GM23338 (cell line): ENCODE data around the gene HTT-AS. TPM values are rescaled to one million over a fixed set of nuclear protein-coding genes. Genes with fewer than 3 reads are reported as not detected.

Experiments
- ATAC-seq: fragments of 200-7000 bp; cut with Tn5 transposase; 3 replicates; pipeline ENCODE4 v1.9.1; 2020
- DNase-seq: peaks from one replicate; pipeline ENCODE4 v3.0.0-alpha.2; 2015; ENCODE audit warnings: low spot score
- H2AFZ ChIP-seq: fragments of 200-600 bp; sonication (generic); 2 replicates; pipeline ENCODE4 v1.8.0; 2016; ENCODE audit warnings: antibody characterized with exemption, mild to moderate bottlenecking, moderate library complexity
- H3F3A ChIP-seq: fragments of 200-600 bp; sonication (generic); replicated peaks from 2 replicates; pipeline ENCODE4 v1.8.0; 2017; ENCODE audit warnings: antibody characterized with exemption, mixed run types, low read depth
- H3K27ac ChIP-seq: fragments of 200-600 bp; sonication (generic); 2 replicates; pipeline ENCODE4 v1.6.1; 2016; ENCODE audit warnings: low read depth
- H3K27me3 ChIP-seq: fragments of 200-600 bp; sonication (generic); 2 replicates; pipeline ENCODE4 v1.8.0; 2016; ENCODE audit warnings: mild to moderate bottlenecking, mixed run types, moderate library complexity; ENCODE audit not compliant: insufficient read depth
- H3K36me3 ChIP-seq: fragments of 200-600 bp; sonication (generic); 2 replicates; pipeline ENCODE4 v1.8.0; 2016; ENCODE audit warnings: mild to moderate bottlenecking; ENCODE audit not compliant: insufficient read depth
- H3K4me1 ChIP-seq: fragments of 200-600 bp; sonication (generic); 2 replicates; pipeline ENCODE4 v1.8.0; 2016; ENCODE audit warnings: mild to moderate bottlenecking, moderate library complexity; ENCODE audit not compliant: insufficient read depth
- H3K4me2 ChIP-seq: fragments of 200-600 bp; sonication (generic); 2 replicates; pipeline ENCODE4 v1.7.1; 2017; ENCODE audit warnings: mixed run types
- H3K4me3 ChIP-seq: fragments of 200-600 bp; sonication (generic); 2 replicates; pipeline ENCODE4 v1.6.1; 2016; ENCODE audit warnings: mixed run types
- H3K79me2 ChIP-seq: fragments of 200-600 bp; sonication (generic); replicated peaks from 2 replicates; pipeline ENCODE4 v1.8.0; 2017; ENCODE audit warnings: mild to moderate bottlenecking; ENCODE audit not compliant: insufficient read depth
- H3K9me2 ChIP-seq: fragments of 200-600 bp; sonication (generic); 2 replicates; pipeline ENCODE4 v1.8.0; 2017; ENCODE audit not compliant: insufficient read depth
- H4K20me1 ChIP-seq: fragments of 200-600 bp; sonication (generic); replicated peaks from 2 replicates; pipeline ENCODE4 v1.8.0; 2017; ENCODE audit warnings: mild to moderate bottlenecking; ENCODE audit not compliant: insufficient read depth
- H3K27ac Mint-ChIP-seq: 2 replicates; pipeline ENCODE4 v1.8.0; 2020; ENCODE audit warnings: inconsistent platforms, mild to moderate bottlenecking, moderate library complexity, mixed read lengths
- H3K27me3 Mint-ChIP-seq: 3 replicates; pipeline ENCODE4 v1.8.0; 2022; ENCODE audit warnings: low read depth, mild to moderate bottlenecking, moderate library complexity, mixed read lengths, inconsistent platforms; ENCODE audit not compliant: insufficient read depth, poor library complexity
- H3K36me3 Mint-ChIP-seq: 3 replicates; pipeline ENCODE4 v1.8.0; 2021; ENCODE audit warnings: low read depth, mild to moderate bottlenecking, inconsistent platforms, moderate library complexity, mixed read lengths
- H3K4me1 Mint-ChIP-seq: 3 replicates; pipeline ENCODE4 v1.8.0; 2020; ENCODE audit warnings: mild to moderate bottlenecking, inconsistent platforms, mixed read lengths
- H3K4me3 Mint-ChIP-seq: 3 replicates; pipeline ENCODE4 v1.8.0; 2021; ENCODE audit warnings: moderate library complexity, mild to moderate bottlenecking, inconsistent platforms, mixed read lengths
- H3K9me3 Mint-ChIP-seq: 3 replicates; pipeline ENCODE4 v1.8.0; 2020; ENCODE audit warnings: moderate library complexity, mild to moderate bottlenecking, inconsistent platforms, mixed read lengths
- CREB1 ChIP-seq: fragments of 250-450 bp; sonication (Bioruptor Pico); IDR thresholded peaks from 2 replicates; pipeline ENCODE4 v1.5.0; 2020; ENCODE audit warnings: low read depth, mild to moderate bottlenecking, moderate library complexity
- CTCF ChIP-seq, 2 experiments: fragments of 200-600 bp in 1 of 2; sonication (generic) in 1 of 2; conservative IDR thresholded peaks; 2 replicates each; pipeline versions ENCODE4 v1.5.1 to v1.6.1; 2016 to 2017; ENCODE audit warnings: antibody characterized with exemption in 2 of 2, low read depth in 2 of 2, mild to moderate bottlenecking in 2 of 2, moderate library complexity in 1 of 2
- ETS1 ChIP-seq: IDR thresholded peaks from 2 replicates; pipeline ENCODE4 v1.6.1; 2016; ENCODE audit warnings: antibody characterized with exemption
- EZH2phosphoT487 ChIP-seq: fragments of 200-600 bp; sonication (generic); IDR thresholded peaks from one replicate; pipeline ENCODE4 v1.8.1; 2018; ENCODE audit warnings: antibody characterized with exemption; ENCODE audit not compliant: unreplicated experiment
- POLR2AphosphoS5 ChIP-seq: IDR thresholded peaks from 2 replicates; pipeline ENCODE4 v1.6.1; 2016; ENCODE audit warnings: antibody characterized with exemption, low read depth
- REST ChIP-seq: IDR thresholded peaks from one replicate; pipeline ENCODE4 v1.6.1; 2018; ENCODE audit warnings: antibody characterized with exemption; ENCODE audit not compliant: unreplicated experiment
- STAT1 ChIP-seq: IDR thresholded peaks from one replicate; pipeline ENCODE4 v1.6.1; 2016; ENCODE audit warnings: antibody characterized with exemption; ENCODE audit not compliant: unreplicated experiment
- ZNF114 ChIP-seq: fragments of 250-450 bp; sonication (Bioruptor Pico); IDR thresholded peaks from 2 replicates; pipeline ENCODE4 v1.5.0; 2020; ENCODE audit warnings: mild to moderate bottlenecking, moderate library complexity
- ZNF462 ChIP-seq: fragments of 250-450 bp; sonication (Bioruptor Pico); IDR thresholded peaks from 2 replicates; pipeline ENCODE4 v1.5.0; 2020; ENCODE audit warnings: mild to moderate bottlenecking, moderate library complexity
- polyA plus RNA-seq: library from polyadenylated mRNA; unstranded; fragments of >200 nt; fragmentation: Nextera tagmentation; extraction: Ambion mirVana; gene quantifications from 2 replicates; pipeline ENCODE4 v1.2.1, GENCODE V29; 2016
- total RNA-seq: library from RNA; depleted of rRNA; stranded (reverse); fragments of >200 nt; shearing (Covaris generic); gene quantifications from 2 replicates; pipeline ENCODE4 v1.2.3, GENCODE V29; 2014

Gene HTT-AS
- total and polyA plus RNA-seq, 2 experiments from 2014 or later: not detected

- H3K79me2 ChIP-seq: peaks cover 39% of the 10 kb centered on the region
- no peaks in the 10 kb centered on the region for H3K27me3 Mint-ChIP-seq
- no peak for DNase-seq
- H3K4me3 ChIP-seq: no peak overlapping the region
- H3K4me1 ChIP-seq: no peaks in the 10 kb centered on the region
- H3K27me3 ChIP-seq: no peaks in the 10 kb centered on the region
- no peak overlapping the region for H3K4me3 Mint-ChIP-seq
- H4K20me1 ChIP-seq: peaks cover 17% of the 10 kb centered on the region; the same call in 1 of the 2 replicates
- TF ChIP-seq REST (no peak), POLR2AphosphoS5 (no peak), ETS1 (no peak), ZNF114 (CRISPR knock-in tag) (no peak), ZNF462 (CRISPR knock-in tag) (no peak), CTCF (conservative IDR thresholded peaks at IDR 0.05; ENCODE audit: low read depth in 2 of 2) (no peak), STAT1 (no peak), CREB1 (no peak), EZH2phosphoT487 (no peak)
- peaks cover 5% of the 10 kb centered on the region; the same call in 2 of the 3 replicates for H3K4me1 Mint-ChIP-seq
- H3K36me3 Mint-ChIP-seq: peaks cover 72% of the 10 kb centered on the region
- no peaks in the 10 kb centered on the region for H3K9me3 Mint-ChIP-seq
- H3K4me2 ChIP-seq: no peak overlapping the region
- ATAC-seq: no peak
- no peaks in the 10 kb centered on the region; the same call in 1 of the 2 replicates for H3F3A ChIP-seq
- H3K9me2 ChIP-seq: no peaks in the 10 kb centered on the region
- no peak overlapping the region for H3K27ac ChIP-seq
- no peak overlapping the region for H2AFZ ChIP-seq
- H3K36me3 ChIP-seq: peaks cover 34% of the 10 kb centered on the region
- peak overlapping the region; percentile 91 for H3K27ac Mint-ChIP-seq
Observed at GRCh38 chr4:3107691-3108121, 33.4 kb upstream of the HTT-AS start.
